ENCODE measurements around the gene KASH5. TPM values are rescaled to one million over a fixed set of nuclear protein-coding genes. Genes with fewer than 3 reads are reported as not detected.
A peak's percentile ranks its signal among the peaks of the same experiment; 100 is the strongest.

KASH5 gene
- total RNA-seq, 1 experiment from 2014 or later, result not detected

- TF ChIP-seq CTCF (conservative IDR thresholded peaks at IDR 0.05), result no peak
- Mint-ChIP-seq H3K36me3 (ENCODE audit: insufficient read depth in 1 of 3, low read depth in 3 of 3) (no peaks in the 10 kb centered on the region), H3K27ac (no peak overlapping the region), H3K4me1 (peaks cover 28 to 55% of the 10 kb centered on the region in 2 experiments), H3K27me3 (ENCODE audit: low read depth) (peaks cover 71% of the 10 kb centered on the region), H3K4me3 (peak overlapping the region in 1 of 2 experiments; percentile 61; a peak in 2 of 5 replicates), H3K9me3 (peaks cover 0 to 3% of the 10 kb centered on the region in 2 experiments; a peak in 2 of 5 replicates)
- Histone ChIP-seq H2BK12ac (ENCODE audit: insufficient read length, low read depth, low read length) (no peak overlapping the region), H3K79me1 (ENCODE audit: insufficient read depth, low read depth, low read length, poor library complexity, severe bottlenecking) (no peaks in the 10 kb centered on the region), H4K8ac (replicated peaks; ENCODE audit: insufficient read length, low read depth, low read length) (no peak overlapping the region), H3K9me3 (ENCODE audit: control insufficient read depth, low read depth, low read length) (no peaks in the 10 kb centered on the region), H3K79me2 (ENCODE audit: insufficient read depth, low read length) (no peaks in the 10 kb centered on the region), H4K5ac (ENCODE audit: insufficient read length, low read depth, low read length) (no peak overlapping the region), H3T11ph (ENCODE audit: low read length) (no peak overlapping the region), H3K14ac (ENCODE audit: insufficient read depth, low read length) (no peak overlapping the region), H3K56ac (ENCODE audit: insufficient read length, low read depth, low read length) (no peak overlapping the region), H3K4me2 (ENCODE audit: insufficient read depth, insufficient read length, low read length) (no peak overlapping the region), H2AFZ (ENCODE audit: low read length) (no peak overlapping the region), H3K23me2 (ENCODE audit: insufficient read length, low read depth, low read length, poor library complexity, severe bottlenecking) (peaks cover 21% of the 10 kb centered on the region), H2BK20ac (ENCODE audit: low read depth, low read length, poor library complexity, severe bottlenecking) (no peak overlapping the region), H4K91ac (ENCODE audit: insufficient read length, low read depth, low read length) (no peak overlapping the region), H3K4ac (ENCODE audit: low read depth, low read length) (no peak overlapping the region), H2BK15ac (ENCODE audit: low read depth, low read length) (no peak overlapping the region), H3K9ac (ENCODE audit: extremely low read depth, insufficient read length, low read length) (no peak overlapping the region), H3K4me1 (ENCODE audit: insufficient read depth, low read length) (no peaks in the 10 kb centered on the region), H4K20me1 (ENCODE audit: control insufficient read depth, insufficient read depth, insufficient read length) (no peaks in the 10 kb centered on the region), H2AK5ac (ENCODE audit: insufficient read length, low read length) (no peak overlapping the region), H3K18ac (ENCODE audit: insufficient read length, low read depth, low read length) (no peak overlapping the region), H3K27me3 (ENCODE audit: insufficient read depth, low read length) (peaks cover 34% of the 10 kb centered on the region; the same call in 1 of the 2 replicates), H3K27ac (ENCODE audit: insufficient read length, low read depth, low read length) (no peak overlapping the region), H2BK120ac (ENCODE audit: low read depth, low read length, poor library complexity, severe bottlenecking) (no peak overlapping the region), H2BK5ac (ENCODE audit: insufficient read length, low read length) (no peak overlapping the region), H3K23ac (ENCODE audit: insufficient read length, low read depth, low read length) (no peak overlapping the region)
- WGBS (ENCODE audit: extremely low coverage, insufficient read length, low lambda C conversion rate), result no CpG with 5 or more reads among the region's 6 CpGs
- DNase-seq, result no peak
Observed at GRCh38 chr19:49439836-49440235, 51.8 kb downstream of the KASH5 start.
